ENCODE data around the gene TNNI2.

DNA sequence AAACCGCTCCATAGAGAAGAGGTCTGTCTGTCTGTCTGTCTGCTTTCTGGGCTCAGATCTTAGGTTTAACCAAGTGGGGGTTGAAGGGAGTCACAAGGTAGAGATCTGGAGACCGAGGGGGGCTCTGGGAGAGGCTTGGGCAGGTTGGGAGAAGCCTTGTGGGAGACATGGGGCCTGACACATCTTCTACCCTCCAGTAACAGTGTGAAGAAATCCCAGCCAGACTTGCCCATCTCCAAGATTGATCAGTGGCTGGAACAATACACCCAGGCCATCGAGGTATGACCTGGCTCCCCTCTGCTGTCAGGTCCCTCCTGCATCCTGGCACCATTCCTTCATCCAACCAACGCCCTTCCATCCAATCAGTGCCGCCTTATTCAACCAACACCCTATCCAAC is 45.5 kb downstream of the TNNI2 start:
- no peak for TF ChIP-seq EZH2 (IDR thresholded peaks at IDR 0.05; ENCODE audit: borderline replicate concordance, low read depth, low read length, severe bottlenecking)
- no peak for TF ChIP-seq POLR2A (IDR thresholded peaks at IDR 0.05; ENCODE audit: low read depth, low read length)
- TF ChIP-seq, protein P1, sequence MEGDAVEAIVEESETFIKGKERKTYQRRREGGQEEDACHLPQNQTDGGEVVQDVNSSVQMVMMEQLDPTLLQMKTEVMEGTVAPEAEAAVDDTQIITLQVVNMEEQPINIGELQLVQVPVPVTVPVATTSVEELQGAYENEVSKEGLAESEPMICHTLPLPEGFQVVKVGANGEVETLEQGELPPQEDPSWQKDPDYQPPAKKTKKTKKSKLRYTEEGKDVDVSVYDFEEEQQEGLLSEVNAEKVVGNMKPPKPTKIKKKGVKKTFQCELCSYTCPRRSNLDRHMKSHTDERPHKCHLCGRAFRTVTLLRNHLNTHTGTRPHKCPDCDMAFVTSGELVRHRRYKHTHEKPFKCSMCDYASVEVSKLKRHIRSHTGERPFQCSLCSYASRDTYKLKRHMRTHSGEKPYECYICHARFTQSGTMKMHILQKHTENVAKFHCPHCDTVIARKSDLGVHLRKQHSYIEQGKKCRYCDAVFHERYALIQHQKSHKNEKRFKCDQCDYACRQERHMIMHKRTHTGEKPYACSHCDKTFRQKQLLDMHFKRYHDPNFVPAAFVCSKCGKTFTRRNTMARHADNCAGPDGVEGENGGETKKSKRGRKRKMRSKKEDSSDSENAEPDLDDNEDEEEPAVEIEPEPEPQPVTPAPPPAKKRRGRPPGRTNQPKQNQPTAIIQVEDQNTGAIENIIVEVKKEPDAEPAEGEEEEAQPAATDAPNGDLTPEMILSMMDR (IDR thresholded peaks at IDR 0.05; ENCODE audit: extremely low read depth in 1 of 2, insufficient read depth in 1 of 2, low read depth in 1 of 2, low read length in 2 of 2): no peak
